GM19455 (cell line): ENCODE measurements around the gene FBRSL1.
"Not testable (repeated sequence)": the region's sequence is repeated elsewhere in the genome, so short reads cannot be mapped to it uniquely, and the experiment has no call there.

Experiments
- ATAC-seq: cut with Tn5 transposase; IDR thresholded peaks from one replicate; pipeline ENCODE4 v1.9.1; 2021; ENCODE audit not compliant: unreplicated experiment

The FBRSL1 gene

DNA sequence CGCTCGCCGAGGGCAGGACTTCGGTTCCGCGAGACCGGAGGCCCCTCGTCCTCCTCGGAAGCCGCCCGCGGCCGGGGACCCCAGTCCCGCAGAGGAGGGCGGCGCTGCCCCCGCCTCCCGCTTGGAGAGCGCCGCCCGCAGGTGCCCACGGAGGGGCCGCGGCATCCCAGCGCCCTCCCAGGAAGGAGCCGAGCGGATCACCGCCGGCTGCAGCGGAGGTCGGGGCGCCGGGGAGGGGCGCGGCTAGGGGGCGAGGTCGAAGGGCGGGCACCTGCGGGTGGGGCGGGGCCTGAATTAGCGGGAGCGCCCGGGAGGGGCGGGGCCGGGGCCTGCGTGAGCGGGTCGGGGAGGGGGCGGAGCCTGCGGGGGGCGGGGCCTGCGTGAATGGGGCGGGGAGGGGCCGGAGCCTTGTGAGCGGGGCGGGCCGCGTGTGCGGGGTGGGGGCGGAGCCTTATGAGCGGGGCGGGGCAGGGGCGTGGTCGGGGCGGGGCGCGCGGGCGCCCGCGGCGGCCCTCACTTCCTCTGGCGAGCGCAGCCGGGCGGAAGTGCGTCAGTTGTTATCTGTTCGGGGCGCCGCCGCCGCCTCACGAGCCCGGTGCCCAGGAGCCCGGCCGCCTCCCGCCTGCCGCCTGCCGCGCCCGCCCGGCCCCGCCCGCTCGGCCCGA lies at the start of gene FBRSL1:
TSS of gene FBRSL1 (plus strand) at position 550 of the 665 bp plus-strand sequence.
- ATAC-seq = peak; percentile 48

DNA sequence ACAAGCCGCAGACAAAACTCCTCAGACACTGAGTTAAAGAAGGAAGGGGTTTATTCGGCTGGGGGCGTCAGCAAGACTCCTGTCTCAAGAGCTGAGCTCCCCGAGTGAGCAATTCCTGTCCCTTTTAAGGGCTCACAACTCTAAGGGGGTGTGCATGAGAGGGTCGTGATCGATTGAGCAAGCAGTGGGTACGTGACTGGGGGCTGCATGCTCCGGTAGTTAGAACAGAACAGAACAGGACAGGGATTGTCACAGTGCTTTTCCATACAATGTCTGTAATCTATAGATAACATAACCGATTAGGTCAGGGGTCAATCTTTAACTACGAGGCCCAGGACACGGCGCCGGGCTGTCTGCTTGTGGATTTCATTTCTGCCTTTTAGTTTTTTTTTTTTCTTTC lies 49.5 kb upstream of the FBRSL1 start:
- ATAC-seq = not testable (repeated sequence)

GRCh38 chr12:132441871-132442863 lies 47.8 kb upstream of the FBRSL1 start:
- no peak for ATAC-seq

DNA sequence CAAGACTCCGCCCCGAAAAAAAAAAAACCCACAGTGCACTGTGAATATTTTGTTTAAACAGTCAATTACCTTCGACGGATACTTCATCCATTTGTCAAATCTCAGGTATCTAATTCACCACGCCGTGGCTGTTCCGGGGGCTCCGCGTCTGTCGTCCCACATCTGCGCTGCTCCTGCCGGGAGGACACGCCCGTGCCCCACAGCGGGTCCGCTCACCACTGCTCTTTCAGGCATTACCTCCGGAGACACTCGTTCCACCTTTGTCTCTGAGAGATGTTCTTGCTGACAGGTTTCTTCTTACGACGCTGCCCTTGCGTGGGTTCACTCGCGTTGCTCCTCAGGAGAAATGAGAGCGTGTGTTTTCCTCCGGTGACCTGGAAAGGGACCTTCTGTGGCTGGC lies 46.9 kb upstream of the FBRSL1 start:
- ATAC-seq = no peak

- ATAC-seq = no peak
Observed at GRCh38 chr12:132444283-132444682, 45.7 kb upstream of the FBRSL1 start.

DNA sequence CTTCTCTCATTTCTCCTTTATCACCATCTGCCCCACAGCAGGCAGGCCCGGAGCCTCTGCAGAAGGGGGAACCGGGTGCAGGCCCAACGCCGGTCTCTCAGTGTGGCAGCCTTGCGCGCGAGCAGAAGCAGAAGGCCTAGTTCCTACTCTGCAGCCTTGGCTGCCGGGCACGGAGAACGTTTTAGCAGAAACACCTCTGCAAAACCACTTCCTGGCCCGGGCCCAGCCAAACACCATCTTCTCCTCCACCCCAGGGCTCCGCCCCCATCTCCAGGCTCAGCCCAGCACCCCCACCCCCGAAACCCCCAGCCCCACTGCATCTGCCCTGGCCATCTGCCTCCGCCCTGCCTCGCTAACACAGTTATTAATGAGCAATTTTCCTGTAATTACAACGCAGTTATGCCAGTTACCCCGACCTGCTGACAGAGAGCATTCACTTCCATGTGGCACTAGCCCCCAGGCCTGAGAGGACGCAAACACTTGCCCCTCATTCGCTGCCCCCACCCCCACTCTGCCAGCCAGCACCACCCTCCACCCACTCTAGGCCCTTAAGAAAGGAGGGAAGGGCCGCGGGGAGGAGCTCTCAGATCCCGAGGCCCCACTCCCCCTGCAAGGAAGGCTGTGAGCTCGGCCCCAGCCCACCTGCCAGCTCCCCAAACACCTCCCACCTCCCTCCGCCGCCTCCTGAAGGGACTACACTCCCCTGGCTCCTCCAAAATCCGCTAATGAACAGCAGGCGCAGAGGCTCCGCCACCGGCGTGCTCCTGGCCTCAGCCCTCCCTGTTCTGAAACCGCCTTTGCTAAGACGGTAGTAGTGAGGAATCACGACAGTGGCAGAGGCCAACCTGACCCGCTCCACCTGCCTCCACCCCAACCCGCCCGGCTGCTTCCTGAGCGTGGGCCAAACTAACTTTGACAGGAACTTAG lies 44.7 kb upstream of the FBRSL1 start:
- no peak for ATAC-seq

DNA sequence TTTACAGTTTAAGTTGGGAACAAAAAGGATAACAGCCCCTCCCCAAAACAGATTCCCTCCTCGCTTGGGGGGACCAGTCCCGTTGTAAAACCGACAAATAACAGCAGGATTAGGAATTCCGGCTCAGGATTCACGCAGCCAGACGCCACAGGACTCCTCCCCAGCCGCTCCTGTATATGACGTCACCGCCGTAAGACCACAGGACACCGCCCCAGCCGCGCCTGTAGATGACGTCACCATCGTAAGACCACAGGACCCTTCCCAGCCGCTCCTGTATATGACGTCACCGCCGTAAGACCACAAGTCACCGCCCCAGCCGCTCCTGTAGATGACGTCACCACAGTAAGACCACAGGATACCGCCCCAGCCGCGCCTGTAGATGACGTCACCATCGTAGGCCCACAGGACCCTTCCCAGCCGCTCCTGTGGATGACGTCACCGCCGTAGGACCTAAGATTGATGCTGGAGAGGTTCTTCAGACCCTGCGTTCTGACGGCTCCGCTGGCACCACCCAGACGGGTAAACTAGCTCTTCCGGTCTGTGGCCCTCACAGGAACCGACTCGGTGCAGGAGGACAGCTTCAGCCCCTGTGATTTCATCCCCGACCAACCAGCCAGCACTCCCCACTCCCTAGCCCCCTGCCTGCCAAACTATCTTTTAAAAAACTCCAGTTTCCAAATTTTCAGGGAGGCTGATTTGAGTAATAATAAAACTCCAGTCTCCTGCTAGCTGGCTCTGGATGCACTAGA lies 43.9 kb upstream of the FBRSL1 start:
- no peak for ATAC-seq

- no peak for ATAC-seq
Observed at GRCh38 chr12:132446633-132447326, 43.2 kb upstream of the FBRSL1 start.

GRCh38 chr12:132447327-132447720 lies 42.6 kb upstream of the FBRSL1 start:
- ATAC-seq = no peak

- no peak for ATAC-seq
Observed at GRCh38 chr12:132447731-132448462, 42.1 kb upstream of the FBRSL1 start.

DNA sequence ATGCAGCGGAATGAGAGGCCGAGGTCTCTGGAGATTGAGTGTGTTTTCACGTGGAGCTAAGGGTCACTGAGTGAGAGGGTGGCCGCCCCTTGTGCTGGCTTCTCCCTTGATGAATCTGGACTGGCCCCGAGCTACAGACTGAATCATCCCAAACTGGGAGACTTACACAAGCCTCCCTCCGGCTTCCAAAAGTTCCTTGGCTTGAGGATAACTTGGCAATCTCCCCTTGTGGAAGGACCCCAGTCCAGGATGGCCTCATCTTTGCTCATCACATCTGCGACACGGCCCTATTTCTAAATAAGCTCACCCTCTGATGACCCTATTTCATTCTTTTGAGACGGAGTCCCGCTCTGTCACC lies 41.5 kb upstream of the FBRSL1 start:
- ATAC-seq = no peak

DNA sequence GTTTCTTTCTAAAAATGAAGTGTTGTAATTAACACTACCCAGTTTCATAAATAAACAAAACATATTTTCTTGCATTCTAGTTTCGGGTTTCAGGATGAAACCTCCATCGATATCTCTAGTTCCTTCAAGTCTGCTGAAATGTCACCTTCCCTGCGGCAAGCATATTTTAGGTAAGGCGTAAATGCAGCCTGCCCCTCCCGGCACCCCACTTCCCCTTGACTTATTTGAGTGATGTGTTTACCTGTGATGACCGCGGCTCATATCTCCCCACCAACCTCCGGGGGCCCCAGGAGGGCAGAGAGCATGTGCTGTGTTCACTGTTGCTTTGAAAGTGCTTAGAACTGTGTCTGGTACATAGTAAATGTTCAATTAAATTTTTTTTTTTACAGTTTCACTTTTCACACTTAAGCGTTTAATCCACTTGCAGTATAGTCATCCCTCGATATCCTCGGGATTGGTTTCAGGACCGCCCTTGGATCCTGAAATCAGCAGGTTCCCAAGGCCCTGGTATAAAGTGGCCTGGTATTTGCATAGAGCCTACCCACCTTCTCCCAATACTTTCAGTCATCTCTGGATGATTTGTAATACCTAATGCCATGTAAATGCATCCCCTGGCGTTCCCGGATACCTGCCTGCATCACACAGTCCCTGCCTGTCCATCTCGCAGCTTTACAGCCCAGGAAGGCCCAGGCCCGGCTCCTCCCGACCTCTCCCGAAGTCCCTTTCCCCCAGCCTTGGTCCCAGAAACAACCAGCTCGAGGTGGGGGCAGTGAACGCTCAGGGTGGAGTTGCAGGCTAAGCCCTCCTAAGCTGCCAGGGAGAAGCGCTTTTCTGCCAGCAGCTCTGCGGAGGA lies 40.2 kb upstream of the FBRSL1 start:
- peak; percentile 62 for ATAC-seq

DNA sequence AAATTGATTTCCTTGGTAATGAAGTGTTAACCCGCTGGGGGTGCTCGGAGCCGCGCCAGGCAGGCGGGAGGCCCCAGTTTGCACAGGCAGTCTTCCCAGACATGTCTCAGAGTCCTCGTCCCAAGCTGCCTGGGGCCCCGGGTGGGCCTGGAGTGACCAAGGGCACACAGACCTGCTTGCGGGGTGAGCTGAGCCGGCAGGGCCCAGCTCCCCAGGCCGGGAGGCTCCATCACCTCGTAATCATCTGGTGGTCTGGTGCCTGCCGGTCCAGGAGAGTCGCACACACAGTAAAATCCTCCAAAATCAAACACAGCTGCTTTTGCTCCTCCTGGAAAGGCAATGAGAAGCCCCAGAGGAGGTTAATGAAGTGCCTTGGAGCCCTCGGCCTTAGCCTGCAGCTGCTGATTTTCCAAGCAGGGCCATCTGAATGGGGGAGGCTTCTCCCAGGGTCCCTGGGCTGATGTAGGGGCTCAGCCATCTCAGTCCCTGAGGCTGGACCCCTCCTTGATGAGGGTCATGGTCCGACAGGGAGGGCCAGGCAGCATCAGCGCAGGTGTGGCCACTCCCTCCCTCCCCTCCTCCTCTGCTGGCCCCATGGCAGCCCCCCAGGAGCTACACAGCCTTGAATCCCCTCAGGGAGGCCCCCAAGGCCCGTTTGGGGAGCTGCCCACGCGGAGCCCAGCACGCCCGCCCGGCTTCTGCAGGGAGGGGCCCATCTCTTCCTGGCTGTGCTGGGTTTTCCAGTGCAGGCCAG lies 39.4 kb upstream of the FBRSL1 start:
- ATAC-seq = no peak

GRCh38 chr12:132451172-132451835 lies 38.6 kb upstream of the FBRSL1 start:
- no peak for ATAC-seq

GRCh38 chr12:132451836-132452195 lies 38.1 kb upstream of the FBRSL1 start:
- ATAC-seq = no peak

- no peak for ATAC-seq
Observed at GRCh38 chr12:132452596-132453350, 37.2 kb upstream of the FBRSL1 start.
